HG02571 (cell line): Measurements from ENCODE around the gene EFTUD2.

Experiments used
- ATAC-seq: cut with Tn5 transposase; IDR thresholded peaks from one replicate; pipeline ENCODE4 v1.9.1; 2021; ENCODE audit warnings: mild to moderate bottlenecking, moderate library complexity; ENCODE audit not compliant: unreplicated experiment

EFTUD2 gene

GRCh38 chr17:44911133-44912001 lies 12.1 kb upstream of the EFTUD2 start:
- ATAC-seq: no peak

DNA sequence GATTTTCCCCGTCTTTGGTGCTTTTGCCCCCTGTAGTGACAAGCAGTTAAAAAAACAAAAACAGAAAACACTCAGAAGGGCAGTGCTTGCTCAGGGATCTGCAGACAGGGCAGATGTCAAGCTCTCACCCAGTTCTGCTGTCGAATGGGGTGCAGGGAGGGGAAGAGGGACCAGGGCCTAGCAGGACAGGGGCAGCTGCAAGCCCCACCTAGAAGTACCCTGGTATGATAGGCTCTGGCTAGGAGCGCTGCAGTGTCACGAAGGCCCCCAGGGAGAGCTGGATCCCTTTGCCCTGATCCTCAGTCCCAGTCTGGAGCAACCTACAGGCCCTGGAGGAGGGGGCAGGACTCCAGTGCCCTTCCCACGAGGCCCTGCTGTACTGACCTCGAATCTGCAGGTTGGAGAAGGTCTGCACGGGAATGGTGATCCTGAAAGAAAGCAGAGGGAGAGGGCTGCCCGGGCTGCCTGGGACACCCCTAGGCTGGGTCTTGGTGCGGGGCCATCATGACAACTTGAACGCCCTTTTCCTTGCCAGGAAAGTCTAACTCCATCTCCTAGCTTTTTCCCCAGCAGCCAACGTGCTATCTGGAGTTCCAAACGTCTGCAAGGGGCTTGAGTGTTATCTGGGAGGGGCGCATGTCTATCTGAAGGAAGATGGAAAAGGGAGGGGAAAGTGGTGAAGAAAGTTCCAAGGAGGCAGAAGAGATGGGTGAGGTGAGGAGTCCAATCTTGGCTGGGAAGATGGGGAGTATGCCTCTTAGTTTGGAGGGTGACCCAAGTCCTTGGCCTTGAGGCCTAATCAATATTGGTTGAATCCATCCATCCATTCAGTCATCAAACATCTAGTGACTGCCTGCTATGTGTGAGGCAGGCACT lies 11.2 kb upstream of the EFTUD2 start:
- no peak for ATAC-seq

GRCh38 chr17:44909681-44910144 lies 10.5 kb upstream of the EFTUD2 start:
- ATAC-seq: no peak

- ATAC-seq: no peak
Observed at GRCh38 chr17:44908761-44909326, 9.6 kb upstream of the EFTUD2 start.

- no peak for ATAC-seq
Observed at GRCh38 chr17:44907729-44908470, 8.7 kb upstream of the EFTUD2 start.

GRCh38 chr17:44906763-44907728 lies 7.8 kb upstream of the EFTUD2 start:
- no peak for ATAC-seq

- ATAC-seq: no peak
Observed at GRCh38 chr17:44906010-44906646, 6.9 kb upstream of the EFTUD2 start.

DNA sequence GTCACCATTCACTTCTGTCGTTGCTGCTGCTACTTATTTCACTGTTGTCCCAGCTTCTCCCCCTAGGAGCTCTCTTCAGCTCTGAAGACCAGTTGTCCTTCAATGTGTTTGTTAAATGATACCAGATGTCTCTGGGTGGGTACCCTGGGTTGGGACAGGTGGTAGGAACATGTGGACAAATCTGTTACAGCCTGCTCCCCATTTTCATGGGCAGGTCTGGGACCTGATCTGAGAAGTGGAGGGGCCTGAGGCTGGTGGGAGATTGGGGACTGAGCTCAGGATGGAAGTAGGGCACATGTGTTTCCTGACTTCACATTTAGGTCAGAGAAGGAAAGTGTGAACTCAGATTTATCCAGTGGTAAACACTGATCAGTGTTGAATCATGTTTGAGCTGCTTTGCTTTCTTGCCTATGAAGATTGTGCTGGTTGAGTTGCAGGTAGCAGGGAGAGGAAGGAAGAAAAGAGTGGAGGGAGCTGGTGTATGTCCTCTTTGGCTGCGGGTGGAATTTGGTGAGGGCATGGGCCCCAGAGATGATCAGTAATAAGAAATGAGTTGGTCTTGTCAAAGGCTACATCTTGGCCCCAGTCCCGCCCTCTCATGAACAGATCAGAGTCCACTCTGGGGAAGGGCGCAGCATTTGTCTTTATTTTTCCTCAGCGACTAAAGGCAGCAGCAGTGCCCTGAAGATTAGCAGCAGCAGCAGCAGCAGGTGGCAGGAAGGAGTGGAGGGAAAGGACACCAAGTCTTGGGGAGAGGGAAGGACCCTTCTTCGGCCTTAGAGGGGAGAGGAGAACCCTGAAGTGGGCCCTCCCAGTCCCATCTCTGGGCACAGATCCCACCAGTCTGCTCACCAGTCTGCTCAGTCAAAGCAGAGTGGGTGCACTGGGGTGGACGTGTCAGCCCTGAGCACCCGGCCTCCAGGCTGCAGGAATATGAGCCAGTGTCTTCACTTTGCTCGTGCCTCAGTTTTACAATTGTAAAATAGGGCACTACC lies 6.1 kb upstream of the EFTUD2 start:
- ATAC-seq: no peak

- no peak for ATAC-seq
Observed at GRCh38 chr17:44904001-44904984, 5.0 kb upstream of the EFTUD2 start.

GRCh38 chr17:44903012-44903685 lies 3.9 kb upstream of the EFTUD2 start:
- no peak for ATAC-seq

- ATAC-seq: no peak
Observed at GRCh38 chr17:44902135-44902760, 3.0 kb upstream of the EFTUD2 start.

GRCh38 chr17:44901411-44901921 lies 2.2 kb upstream of the EFTUD2 start:
- ATAC-seq: no peak

- no peak for ATAC-seq
Observed at GRCh38 chr17:44900894-44901293, 1.6 kb upstream of the EFTUD2 start.

DNA sequence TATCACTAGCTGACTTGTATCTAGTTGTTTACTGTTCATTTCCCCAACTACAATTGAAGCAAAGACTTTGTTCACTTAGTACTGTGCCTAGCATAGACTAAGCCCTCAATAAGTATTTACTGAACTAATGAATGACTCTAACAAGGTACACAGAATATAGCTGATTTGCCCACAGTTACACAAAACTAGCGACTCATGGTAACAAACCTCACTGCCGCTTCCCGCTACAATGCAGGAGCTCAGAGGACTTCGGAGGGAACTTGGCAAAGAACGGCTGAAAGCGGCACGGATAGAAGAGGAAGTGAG lies 524 bp downstream of the EFTUD2 start:
- no peak for ATAC-seq

- no peak for ATAC-seq
Observed at GRCh38 chr17:44894642-44895041, 4.6 kb downstream of the EFTUD2 start.

DNA sequence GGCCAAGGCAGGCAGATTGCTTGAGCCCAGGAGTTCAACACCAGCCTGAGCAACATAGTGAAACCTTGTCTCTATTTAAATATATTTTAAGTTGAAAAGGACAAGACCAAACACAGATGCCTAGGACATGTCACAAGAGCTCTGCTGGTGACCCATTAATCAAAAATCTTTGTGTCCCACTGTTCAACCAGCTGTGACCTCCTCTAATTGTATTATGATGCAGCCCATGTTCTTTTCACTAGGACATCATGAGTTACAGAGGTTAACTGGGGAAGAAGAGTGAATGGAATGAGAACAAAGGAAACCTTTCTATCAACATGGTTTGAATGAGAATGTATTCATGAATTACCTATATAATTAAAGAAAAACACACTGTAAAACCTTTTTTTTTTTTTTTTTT lies 7.0 kb downstream of the EFTUD2 start:
- no peak for ATAC-seq
